HepG2 (cell line): Measurements from ENCODE around the gene MIB1. TPM values are rescaled to one million over a fixed set of nuclear protein-coding genes. Genes with fewer than 3 reads are reported as not detected.

Experiments used
- BRD4 ChIP-seq: sonication (generic); formaldehyde crosslinking; IDR thresholded peaks from 2 replicates; pipeline ENCODE4 v1.4.0; 2020; ENCODE audit warnings: missing genetic modification reagents
- ERF ChIP-seq: IDR thresholded peaks from 2 replicates; pipeline ENCODE4 v1.6.1; 2018; ENCODE audit warnings: missing biosample characterization, missing genetic modification reagents
- ETV5 ChIP-seq: IDR thresholded peaks from 2 replicates; pipeline ENCODE4 v1.6.1; 2018; ENCODE audit warnings: missing biosample characterization, missing genetic modification reagents, inconsistent platforms, borderline replicate concordance
- GMEB1 ChIP-seq: sonication (generic); formaldehyde crosslinking; IDR thresholded peaks from 2 replicates; pipeline ENCODE4 v1.5.1; 2020; ENCODE audit warnings: missing genetic modification reagents, mild to moderate bottlenecking, borderline replicate concordance
- KDM5B ChIP-seq: sonication (generic); formaldehyde crosslinking; IDR thresholded peaks from 2 replicates; pipeline ENCODE4 v1.4.0; 2020; ENCODE audit warnings: missing genetic modification reagents, mild to moderate bottlenecking, borderline replicate concordance
- NR2F1 ChIP-seq, 2 experiments: fragments of 450-650 bp in 1 of 2; formaldehyde crosslinking in 1 of 2; IDR thresholded peaks; 2 replicates each; pipeline versions ENCODE4 v1.5.0 to v1.6.1; 2016 to 2020; ENCODE audit warnings: mild to moderate bottlenecking in 1 of 2, missing compliant biosample characterization in 1 of 2, missing genetic modification reagents in 1 of 2, moderate library complexity in 1 of 2
- POLR2G ChIP-seq: fragments of 200-400 bp; formaldehyde crosslinking; IDR thresholded peaks from 2 replicates; pipeline ENCODE4 v1.6.1; 2018; ENCODE audit warnings: mild to moderate bottlenecking, low read depth, low read length, moderate library complexity
- RFX3 ChIP-seq: IDR thresholded peaks from 2 replicates; pipeline ENCODE4 v1.6.1; 2016; ENCODE audit warnings: missing biosample characterization, missing genetic modification reagents
- SMAD1 ChIP-seq: sonication (generic); formaldehyde crosslinking; IDR thresholded peaks from 2 replicates; pipeline ENCODE4 v1.4.0; 2020; ENCODE audit warnings: missing genetic modification reagents, low read depth, mild to moderate bottlenecking, borderline replicate concordance
- SP2 ChIP-seq: sonication (generic); formaldehyde crosslinking; IDR thresholded peaks from 2 replicates; pipeline ENCODE4 v1.5.1; 2020; ENCODE audit warnings: mild to moderate bottlenecking, missing genetic modification reagents
- ZHX2 ChIP-seq, 2 experiments: sonication (generic) in 1 of 2; formaldehyde crosslinking in 1 of 2; IDR thresholded peaks; 2 replicates each; pipeline versions ENCODE4 v1.6.1 to v1.9.0; 2014 to 2022; ENCODE audit warnings: antibody characterized with exemption in 1 of 2, borderline replicate concordance in 1 of 2, inconsistent platforms in 1 of 2, low read depth in 1 of 2, missing genetic modification reagents in 1 of 2
- ZNF124 ChIP-seq: sonication (generic); formaldehyde crosslinking; IDR thresholded peaks from 2 replicates; pipeline ENCODE4 v1.4.0; 2020; ENCODE audit warnings: missing genetic modification reagents
- ZNF30 ChIP-seq: sonication (generic); formaldehyde crosslinking; IDR thresholded peaks from 2 replicates; pipeline ENCODE4 v1.5.0; 2020; ENCODE audit warnings: mild to moderate bottlenecking, missing genetic modification reagents
- ZNF790 ChIP-seq: sonication (generic); formaldehyde crosslinking; IDR thresholded peaks from 2 replicates; pipeline ENCODE4 v1.8.0; 2022; ENCODE audit warnings: missing genetic modification reagents, mild to moderate bottlenecking, borderline replicate concordance
- polyA plus RNA-seq, 8 experiments: library from polyadenylated mRNA; depleted of rRNA in 3 of 8; stranded (reverse) in 7 of 8; unstranded in 1 of 8; fragments of >200 nt; fragmentation: Illumina TruSeq in 4 of 8; extraction: Trizol in 4 of 8; gene quantifications; 2 replicates each; pipeline versions ENCODE4 v1.2.1 to v1.2.3, GENCODE V29; 2011 to 2016; ENCODE audit warnings: low read depth in 4 of 8, missing spikeins in 1 of 8, mixed read lengths in 1 of 8; ENCODE audit not compliant: insufficient read depth in 1 of 8
- total RNA-seq, 5 experiments: library from RNA; depleted of rRNA; stranded (reverse); fragments of >200 nt; fragmentation: Illumina TruSeq; extraction: Trizol; gene quantifications; 2 replicates each; pipeline ENCODE4 v1.2.3, GENCODE V29; 2016; ENCODE audit warnings: low read depth in 1 of 5
- TF ChIP-seq, protein P1 (sequence below): sonication (generic); formaldehyde crosslinking; conservative IDR thresholded peaks from 2 replicates; pipeline ENCODE4 v1.4.0; 2020; ENCODE audit warnings: missing genetic modification reagents
- TF ChIP-seq, protein P2 (sequence below): sonication (generic); formaldehyde crosslinking; IDR thresholded peaks from 2 replicates; pipeline ENCODE4 v1.4.0; 2020; ENCODE audit warnings: missing genetic modification reagents, borderline replicate concordance
- TF ChIP-seq, protein P3 (sequence below): IDR thresholded peaks from 2 replicates; pipeline ENCODE4 v1.6.1; 2016; ENCODE audit warnings: mild to moderate bottlenecking, missing biosample characterization, missing genetic modification reagents

The MIB1 gene
- total and polyA plus RNA-seq, 2 of the 13 experiments (the other 11 are each of a cell fraction or from before 2014, with no cell fraction given) = 12.0 to 47.0 TPM

- peak; percentile 58; the same call in 1 of the 2 replicates for TF ChIP-seq ZHX2 (IDR thresholded peaks at IDR 0.05; ENCODE audit: low read depth)
- no peak for TF ChIP-seq ZHX2 (CRISPR knock-in tag; IDR thresholded peaks at IDR 0.05; ENCODE audit: borderline replicate concordance)
- TF ChIP-seq SP2 (CRISPR knock-in tag) = no peak
- TF ChIP-seq, protein P1, sequence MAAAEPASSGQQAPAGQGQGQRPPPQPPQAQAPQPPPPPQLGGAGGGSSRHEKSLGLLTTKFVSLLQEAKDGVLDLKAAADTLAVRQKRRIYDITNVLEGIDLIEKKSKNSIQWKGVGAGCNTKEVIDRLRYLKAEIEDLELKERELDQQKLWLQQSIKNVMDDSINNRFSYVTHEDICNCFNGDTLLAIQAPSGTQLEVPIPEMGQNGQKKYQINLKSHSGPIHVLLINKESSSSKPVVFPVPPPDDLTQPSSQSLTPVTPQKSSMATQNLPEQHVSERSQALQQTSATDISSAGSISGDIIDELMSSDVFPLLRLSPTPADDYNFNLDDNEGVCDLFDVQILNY (CRISPR knock-in tag) = no peak
- TF ChIP-seq BRD4 = peak; percentile 52; the same call in 1 of the 2 replicates
- TF ChIP-seq ZNF124 (CRISPR knock-in tag) = no peak
- peak; percentile 68; the same call in 1 of the 2 replicates for TF ChIP-seq ERF
- TF ChIP-seq SMAD1 = no peak
- TF ChIP-seq ZNF30 (CRISPR knock-in tag) = no peak
- TF ChIP-seq, protein P2, sequence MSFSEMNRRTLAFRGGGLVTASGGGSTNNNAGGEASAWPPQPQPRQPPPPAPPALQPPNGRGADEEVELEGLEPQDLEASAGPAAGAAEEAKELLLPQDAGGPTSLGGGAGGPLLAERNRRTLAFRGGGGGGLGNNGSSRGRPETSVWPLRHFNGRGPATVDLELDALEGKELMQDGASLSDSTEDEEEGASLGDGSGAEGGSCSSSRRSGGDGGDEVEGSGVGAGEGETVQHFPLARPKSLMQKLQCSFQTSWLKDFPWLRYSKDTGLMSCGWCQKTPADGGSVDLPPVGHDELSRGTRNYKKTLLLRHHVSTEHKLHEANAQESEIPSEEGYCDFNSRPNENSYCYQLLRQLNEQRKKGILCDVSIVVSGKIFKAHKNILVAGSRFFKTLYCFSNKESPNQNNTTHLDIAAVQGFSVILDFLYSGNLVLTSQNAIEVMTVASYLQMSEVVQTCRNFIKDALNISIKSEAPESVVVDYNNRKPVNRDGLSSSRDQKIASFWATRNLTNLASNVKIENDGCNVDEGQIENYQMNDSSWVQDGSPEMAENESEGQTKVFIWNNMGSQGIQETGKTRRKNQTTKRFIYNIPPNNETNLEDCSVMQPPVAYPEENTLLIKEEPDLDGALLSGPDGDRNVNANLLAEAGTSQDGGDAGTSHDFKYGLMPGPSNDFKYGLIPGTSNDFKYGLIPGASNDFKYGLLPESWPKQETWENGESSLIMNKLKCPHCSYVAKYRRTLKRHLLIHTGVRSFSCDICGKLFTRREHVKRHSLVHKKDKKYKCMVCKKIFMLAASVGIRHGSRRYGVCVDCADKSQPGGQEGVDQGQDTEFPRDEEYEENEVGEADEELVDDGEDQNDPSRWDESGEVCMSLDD (CRISPR knock-in tag) = no peak
- TF ChIP-seq ZNF790 (CRISPR knock-in tag) = no peak
- peak; percentile 93 for TF ChIP-seq ETV5 (CRISPR knock-in tag)
- TF ChIP-seq GMEB1 (CRISPR knock-in tag) = no peak
- no peak; the same call in 1 of the 2 replicates for TF ChIP-seq KDM5B (CRISPR knock-in tag)
- peak; percentile 63 for TF ChIP-seq POLR2G
- TF ChIP-seq, protein P3, sequence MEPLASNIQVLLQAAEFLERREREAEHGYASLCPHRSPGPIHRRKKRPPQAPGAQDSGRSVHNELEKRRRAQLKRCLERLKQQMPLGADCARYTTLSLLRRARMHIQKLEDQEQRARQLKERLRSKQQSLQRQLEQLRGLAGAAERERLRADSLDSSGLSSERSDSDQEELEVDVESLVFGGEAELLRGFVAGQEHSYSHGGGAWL (CRISPR knock-in tag) = no peak
- TF ChIP-seq RFX3 (CRISPR knock-in tag) = no peak
- no peak for TF ChIP-seq NR2F1 (CRISPR knock-in tag; IDR thresholded peaks at IDR 0.05)
Observed at GRCh38 chr18:21735452-21736015, 5.1 kb upstream of the MIB1 start (continued).
